ENCODE data around the gene PPP1R27. TPM values are rescaled to one million over a fixed set of nuclear protein-coding genes. Genes with fewer than 3 reads are reported as not detected.
A peak's percentile ranks its signal among the peaks of the same experiment; 100 is the strongest.

Gene PPP1R27
- total RNA-seq, 4 donors from 2014 or later: not detected

- TF ChIP-seq CTCF (IDR thresholded peaks at IDR 0.05) (no peak), POLR2A (IDR thresholded peaks at IDR 0.05) (no peak)
- Histone ChIP-seq H3K4me1 (peaks cover 0 to 23% (median 6%) of the 10 kb centered on the region in 4 donors), H3K36me3 (no peaks in the 10 kb centered on the region), H3K9me3 (no peaks in the 10 kb centered on the region), H3K4me3 (no peak overlapping the region), H3K27me3 (peaks cover 0 to 36% of the 10 kb centered on the region in 2 donors), H3K27ac (no peak overlapping the region)
- no peak for DNase-seq
Measured at GRCh38 chr17:81805707-81806460, 29.0 kb downstream of the PPP1R27 start.

- no peak overlapping the region for H3K27ac ChIP-seq
Measured at GRCh38 chr17:81804559-81805399, 30.1 kb downstream of the PPP1R27 start.

GRCh38 chr17:81803728-81804558, 30.9 kb downstream of the PPP1R27 start, which contains the start of gene GCGR:
TSS of gene GCGR (plus strand) at chr17:81804150. CDS start at chr17:81809019, 4,869 bp downstream.
- H3K27me3 ChIP-seq: peaks cover 0 to 36% of the 10 kb centered on the region in 2 donors
- no peaks in the 10 kb centered on the region for H3K36me3 ChIP-seq
- no peak for TF ChIP-seq POLR2A (IDR thresholded peaks at IDR 0.05)
- no peak for TF ChIP-seq CTCF (IDR thresholded peaks at IDR 0.05)
- no peaks in the 10 kb centered on the region for H3K9me3 ChIP-seq
- peaks cover 0 to 23% (median 6%) of the 10 kb centered on the region in 4 donors for H3K4me1 ChIP-seq
- H3K27ac ChIP-seq: no peak within 1 kb of the TSS
- no peak for DNase-seq
- H3K4me3 ChIP-seq: peak within 1 kb of the TSS in 3 of 4 donors; percentile 14 to 31 (median 18)

More at GRCh38 chr17:81804559-81805399, 30.1 kb downstream of the PPP1R27 start:
- no peaks in the 10 kb centered on the region for H3K9me3 ChIP-seq
- peak overlapping the region in 3 of 4 donors; percentile 14 to 31 (median 18) for H3K4me3 ChIP-seq
- TF ChIP-seq POLR2A (IDR thresholded peaks at IDR 0.05): no peak
- TF ChIP-seq CTCF (IDR thresholded peaks at IDR 0.05): no peak
- H3K27me3 ChIP-seq: peaks cover 0 to 36% of the 10 kb centered on the region in 2 donors
- no peaks in the 10 kb centered on the region for H3K36me3 ChIP-seq
- peaks cover 0 to 23% (median 6%) of the 10 kb centered on the region in 4 donors for H3K4me1 ChIP-seq
- no peak for DNase-seq

GRCh38 chr17:81802856-81803643, 31.8 kb downstream of the PPP1R27 start:
- H3K27me3 ChIP-seq: peaks cover 0 to 36% of the 10 kb centered on the region in 2 donors
- H3K4me3 ChIP-seq: no peak overlapping the region
- TF ChIP-seq POLR2A (IDR thresholded peaks at IDR 0.05) (no peak), CTCF (IDR thresholded peaks at IDR 0.05) (no peak)
- DNase-seq: no peak
- H3K27ac ChIP-seq: no peak overlapping the region
- H3K9me3 ChIP-seq: no peaks in the 10 kb centered on the region
- H3K36me3 ChIP-seq: no peaks in the 10 kb centered on the region
- peaks cover 0 to 23% (median 6%) of the 10 kb centered on the region in 4 donors for H3K4me1 ChIP-seq
